K562 (cell line): Measurements from ENCODE around the gene BOD1L1. TPM values are rescaled to one million over a fixed set of nuclear protein-coding genes. Genes with fewer than 3 reads are reported as not detected.

Experiments
- ATF3 ChIP-seq, 2 experiments: fragments of 450-650 bp in 1 of 2; sonication (generic) in 1 of 2; formaldehyde crosslinking in 1 of 2; IDR thresholded peaks in 1 of 2; conservative IDR thresholded peaks in 1 of 2; 2 replicates each; pipeline versions ENCODE4 v1.6.1 to v1.8.1; 2016 to 2023; ENCODE audit warnings: mild to moderate bottlenecking in 2 of 2, moderate library complexity in 2 of 2, inconsistent platforms in 1 of 2, missing genetic modification reagents in 1 of 2
- ATF6 ChIP-seq: sonication (generic); formaldehyde crosslinking; IDR thresholded peaks from 2 replicates; pipeline ENCODE4 v1.4.0; 2020; ENCODE audit warnings: mild to moderate bottlenecking, missing genetic modification reagents
- CHAMP1 ChIP-seq: fragments of 450-650 bp; IDR thresholded peaks from 2 replicates; pipeline ENCODE4 v1.6.1; 2016; ENCODE audit warnings: mild to moderate bottlenecking
- CHD1 ChIP-seq: fragments of 200-600 bp; sonication (generic); IDR thresholded peaks from one replicate; pipeline ENCODE4 v1.6.1; 2012; ENCODE audit warnings: mild to moderate bottlenecking, moderate library complexity, low read length, inconsistent platforms
- CXXC5 ChIP-seq: fragments of 250-450 bp; sonication (Bioruptor Pico); IDR thresholded peaks from 2 replicates; pipeline ENCODE4 v1.8.0; 2022; ENCODE audit warnings: inconsistent platforms, mild to moderate bottlenecking, moderate library complexity
- ELF4 ChIP-seq: fragments of 450-650 bp; formaldehyde crosslinking; IDR thresholded peaks from 2 replicates; pipeline ENCODE4 v1.4.0; 2022; ENCODE audit warnings: missing genetic modification characterization
- GTF2E2 ChIP-seq: fragments of 200-800 bp; sonication (Bioruptor generic); IDR thresholded peaks from 2 replicates; pipeline ENCODE4 v1.6.1; 2016; ENCODE audit warnings: missing genetic modification characterization, missing compliant biosample characterization
- HOXB6 ChIP-seq: fragments of 250-450 bp; sonication (Bioruptor Pico); IDR thresholded peaks from 2 replicates; pipeline ENCODE4 v1.5.1; 2022; ENCODE audit warnings: mild to moderate bottlenecking, borderline replicate concordance
- KDM4B ChIP-seq, 2 experiments: fragments of 450-650 bp in 1 of 2; sonication (generic) in 1 of 2; IDR thresholded peaks; 2 replicates each; pipeline ENCODE4 v1.6.1; 2016 to 2017; ENCODE audit warnings: borderline replicate concordance in 2 of 2, antibody characterized with exemption in 1 of 2, low read depth in 1 of 2, mild to moderate bottlenecking in 1 of 2
- KDM5B ChIP-seq: fragments of 200-600 bp; sonication (generic); IDR thresholded peaks from 2 replicates; pipeline ENCODE4 v1.6.1; 2012; ENCODE audit warnings: low read depth, mild to moderate bottlenecking, moderate library complexity, low read length, control low read depth, inconsistent platforms; ENCODE audit not compliant: insufficient replicate concordance
- NCOR1 ChIP-seq: fragments of 450-650 bp; IDR thresholded peaks from 2 replicates; pipeline ENCODE4 v1.6.1; 2016; ENCODE audit warnings: mild to moderate bottlenecking, moderate library complexity
- NFRKB ChIP-seq: fragments of 450-650 bp; IDR thresholded peaks from 2 replicates; pipeline ENCODE4 v1.6.1; 2016; ENCODE audit warnings: low read depth
- NR2F6 ChIP-seq: fragments of 450-650 bp; formaldehyde crosslinking; IDR thresholded peaks from 2 replicates; pipeline ENCODE4 v1.4.0; 2020; ENCODE audit warnings: mild to moderate bottlenecking
- RBM22 ChIP-seq: fragments of 200-400 bp; formaldehyde crosslinking; IDR thresholded peaks from 2 replicates; pipeline ENCODE4 v1.6.1; 2018; ENCODE audit warnings: low read length, low read depth; ENCODE audit not compliant: poor library complexity, severe bottlenecking
- SMAD3 ChIP-seq: fragments of 450-650 bp; formaldehyde crosslinking; conservative IDR thresholded peaks from 2 replicates; pipeline ENCODE4 v1.4.0; 2020; ENCODE audit warnings: mild to moderate bottlenecking
- SMC3 ChIP-seq: conservative IDR thresholded peaks from 2 replicates; pipeline ENCODE4 v1.6.1; 2011; ENCODE audit warnings: low read depth, low read length, improper control_type of control experiment; ENCODE audit not compliant: insufficient read depth
- TARDBP ChIP-seq: fragments of 450-650 bp; IDR thresholded peaks from 2 replicates; pipeline ENCODE4 v1.6.1; 2016
- ZBTB1 ChIP-seq: sonication (generic); formaldehyde crosslinking; IDR thresholded peaks from 2 replicates; pipeline ENCODE4 v1.8.1; 2023; ENCODE audit warnings: missing genetic modification reagents, low read depth, mild to moderate bottlenecking, borderline replicate concordance
- ZBTB9 ChIP-seq: fragments of 450-650 bp; formaldehyde crosslinking; IDR thresholded peaks from 2 replicates; pipeline ENCODE4 v1.4.0; 2020; ENCODE audit warnings: mild to moderate bottlenecking, moderate library complexity
- ZNF239 ChIP-seq: fragments of 250-450 bp; sonication (Bioruptor Pico); IDR thresholded peaks from 2 replicates; pipeline ENCODE4 v1.4.0; 2020; ENCODE audit warnings: mild to moderate bottlenecking
- ZNF253 ChIP-seq: fragments of 250-450 bp; sonication (Bioruptor Pico); conservative IDR thresholded peaks from 2 replicates; pipeline ENCODE4 v1.6.1; 2021; ENCODE audit warnings: mild to moderate bottlenecking
- ZNF785 ChIP-seq: fragments of 250-450 bp; sonication (Bioruptor Pico); IDR thresholded peaks from 2 replicates; pipeline ENCODE4 v1.4.0; 2020; ENCODE audit warnings: mild to moderate bottlenecking
- polyA plus RNA-seq, 8 experiments: library from polyadenylated mRNA; depleted of rRNA in 4 of 8; stranded (reverse) in 5 of 8; unstranded in 3 of 8; fragments of >200 nt; fragmentation: Nextera tagmentation in 2 of 8; fragmentation: Illumina TruSeq in 1 of 8; extraction: Ambion mirVana in 2 of 8; extraction: Trizol in 1 of 8; gene quantifications; 2 replicates each; pipeline versions ENCODE4 v1.2.1 to v1.2.3, GENCODE V29; 2011 to 2014; ENCODE audit warnings: inconsistent platforms in 1 of 8, missing spikeins in 1 of 8
- total RNA-seq, 7 experiments: library from RNA; depleted of rRNA in 6 of 7; stranded (reverse); fragments of >200 nt in 6 of 7; fragmentation: Illumina TruSeq in 2 of 7; extraction: Trizol in 2 of 7; gene quantifications; 2 replicates each; pipeline versions ENCODE4 v1.2.1 to v1.2.3, GENCODE V29; 2011 to 2021; ENCODE audit warnings: low replicate concordance in 1 of 7

BOD1L1 gene
- total and polyA plus RNA-seq, 9 of the 15 experiments (the other 6 are each of a cell fraction or from before 2014, with no cell fraction given) = 4.8 to 23.2 (median 17.7) TPM

GRCh38 chr4:13627606-13628311 lies at the start of gene BOD1L1 (continued):
- TF ChIP-seq CHAMP1 (peak; percentile 17; the same call in 1 of the 2 replicates), HOXB6 (no peak), NFRKB (peak; percentile 65), ZBTB1 (CRISPR knock-in tag) (peak; percentile 98), GTF2E2 (tag) (0 out of 2 replicates have a peak, but pooled peaks have one; percentile 58), CXXC5 (CRISPR knock-in tag) (peak; percentile 90), SMC3 (no peak), ZBTB9 (CRISPR knock-in tag) (peak; percentile 31; the same call in 1 of the 2 replicates), ELF4 (CRISPR knock-in tag) (no peak), ATF6 (no peak), NR2F6 (CRISPR knock-in tag) (no peak), ATF3 (IDR thresholded peaks at IDR 0.05) (no peak), ATF3 (CRISPR knock-in tag; conservative IDR thresholded peaks at IDR 0.05) (no peak), RBM22 (no peak), NCOR1 (peak; percentile 60), KDM4B (IDR thresholded peaks at IDR 0.05; ENCODE audit: borderline replicate concordance in 2 of 2, low read depth in 1 of 2) (peak in 1 of 2 experiments; percentile 95; a peak in 2 of 4 replicates), TARDBP (peak; percentile 74; the same call in 1 of the 2 replicates), ZNF239 (CRISPR knock-in tag) (no peak), SMAD3 (CRISPR knock-in tag) (no peak), CHD1 (no peak), KDM5B (peak; percentile 81), ZNF785 (CRISPR knock-in tag) (no peak), ZNF253 (CRISPR knock-in tag) (no peak)
